ENCODE results near the gene COL15A1.

The COL15A1 gene

DNA sequence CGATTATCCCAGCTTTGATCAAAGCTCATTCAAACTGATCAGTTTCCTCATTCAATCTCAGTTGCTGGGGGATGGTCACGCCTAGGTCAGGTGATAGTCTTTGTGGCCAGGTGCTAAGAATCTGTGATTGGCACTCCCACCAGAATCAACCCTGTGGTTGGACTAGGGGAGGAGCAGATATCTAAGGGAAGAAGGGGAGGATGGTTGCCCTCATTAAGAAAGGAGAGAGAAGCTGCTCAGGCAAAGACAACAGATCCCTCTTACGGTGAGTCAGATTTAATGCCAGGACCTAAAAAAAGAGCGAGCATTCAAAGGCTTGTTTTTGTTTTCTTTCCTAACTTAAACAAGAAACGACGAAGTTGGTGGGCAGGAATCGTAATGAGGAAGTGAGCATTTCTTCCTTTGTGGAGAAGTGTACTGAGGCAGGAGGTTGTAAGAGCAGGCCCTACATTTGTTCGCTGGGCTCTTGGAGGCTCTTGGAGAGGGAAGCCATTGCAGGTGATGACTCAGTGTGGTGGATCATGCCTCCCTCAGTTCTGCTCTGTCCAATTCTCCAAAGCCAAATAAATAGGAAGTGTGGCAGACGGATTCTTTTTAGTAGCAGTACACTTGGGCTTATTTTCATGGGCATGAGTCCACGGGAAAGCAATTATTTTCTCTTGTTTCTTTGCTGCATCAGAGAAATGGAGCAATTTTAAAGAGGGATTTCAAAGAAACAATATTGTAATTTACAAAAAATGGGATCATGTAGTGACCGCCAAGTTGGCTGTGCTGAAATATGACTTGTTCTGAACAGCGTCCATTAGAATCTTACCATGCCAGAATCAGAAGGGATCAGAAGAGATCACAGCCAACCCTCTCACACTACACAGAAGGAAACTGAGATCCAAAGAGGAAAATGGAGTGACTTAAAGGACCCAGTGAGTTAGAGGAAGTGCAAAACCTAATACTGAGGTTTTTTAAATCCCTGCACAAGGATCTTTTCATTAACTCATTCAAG is 142.5 kb downstream of the COL15A1 start:
- Histone ChIP-seq H3K9ac (ENCODE audit: low read length) (no peak overlapping the region), H3K79me2 (ENCODE audit: control insufficient read depth, insufficient read depth, low read length) (no peaks in the 10 kb centered on the region), H2BK120ac (ENCODE audit: low read depth, low read length) (no peak overlapping the region), H3K4me1 (ENCODE audit: control insufficient read depth, low read depth, low read length) (no peaks in the 10 kb centered on the region), H3K18ac (ENCODE audit: low read length) (no peak overlapping the region), H3K4me2 (ENCODE audit: low read length) (no peak overlapping the region), H2BK5ac (ENCODE audit: low read length) (no peak overlapping the region), H3K27ac (ENCODE audit: low read depth, low read length) (no peak overlapping the region), H2AK5ac (ENCODE audit: low read length) (no peak overlapping the region), H2BK15ac (replicated peaks; ENCODE audit: low read depth) (no peak overlapping the region), H3K23ac (ENCODE audit: low read length) (no peak overlapping the region), H4K8ac (ENCODE audit: low read depth, low read length) (no peak overlapping the region), H3K27me3 (ENCODE audit: insufficient read depth, low read length, poor library complexity) (no peaks in the 10 kb centered on the region), H3K4ac (ENCODE audit: low read depth, low read length) (no peak overlapping the region), H3K4me3 (ENCODE audit: low read length) (no peak overlapping the region), H3K36me3 (ENCODE audit: control insufficient read depth, insufficient read depth, low read length) (no peaks in the 10 kb centered on the region), H4K5ac (ENCODE audit: low read length) (no peak overlapping the region), H3K56ac (ENCODE audit: low read length) (no peak overlapping the region), H3K79me1 (ENCODE audit: low read length) (no peaks in the 10 kb centered on the region)
- WGBS (ENCODE audit: extremely low coverage, insufficient coverage, low lambda C conversion rate) = no CpG with 5 or more reads among the region's 12 CpGs
- no peak for DNase-seq

DNA sequence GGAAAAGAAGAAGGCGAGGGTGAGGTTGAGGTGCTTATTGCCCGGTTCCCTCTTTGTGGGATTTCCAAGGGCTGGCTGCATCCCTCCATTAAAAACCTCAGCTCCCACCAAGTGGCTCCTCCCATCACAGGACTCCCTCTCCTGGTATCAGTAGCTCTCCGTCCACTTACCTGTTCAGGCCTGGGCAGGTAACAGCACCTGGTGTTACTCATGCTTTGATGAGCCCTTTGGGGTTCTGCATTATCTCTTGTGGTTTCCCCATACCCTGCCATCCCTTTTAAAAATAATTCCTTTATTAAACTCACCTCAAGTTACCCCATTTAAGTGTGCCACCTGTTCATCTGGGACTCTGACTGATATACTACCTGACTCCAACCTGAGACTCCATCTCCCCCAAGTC is 143.8 kb downstream of the COL15A1 start:
- Histone ChIP-seq H3K36me3 (ENCODE audit: control insufficient read depth, insufficient read depth, low read length) (no peaks in the 10 kb centered on the region), H3K27ac (ENCODE audit: low read depth, low read length) (no peak overlapping the region), H3K79me1 (ENCODE audit: low read length) (no peaks in the 10 kb centered on the region), H3K23ac (ENCODE audit: low read length) (no peak overlapping the region), H3K56ac (ENCODE audit: low read length) (no peak overlapping the region), H4K5ac (ENCODE audit: low read length) (no peak overlapping the region), H3K4ac (ENCODE audit: low read depth, low read length) (no peak overlapping the region), H3K18ac (ENCODE audit: low read length) (no peak overlapping the region), H3K27me3 (ENCODE audit: insufficient read depth, low read length, poor library complexity) (no peaks in the 10 kb centered on the region), H2BK120ac (ENCODE audit: low read depth, low read length) (no peak overlapping the region), H2BK15ac (replicated peaks; ENCODE audit: low read depth) (no peak overlapping the region), H3K9ac (ENCODE audit: low read length) (no peak overlapping the region), H3K4me1 (ENCODE audit: control insufficient read depth, low read depth, low read length) (no peaks in the 10 kb centered on the region), H4K8ac (ENCODE audit: low read depth, low read length) (no peak overlapping the region), H3K4me2 (ENCODE audit: low read length) (no peak overlapping the region), H3K4me3 (ENCODE audit: low read length) (no peak overlapping the region), H2AK5ac (ENCODE audit: low read length) (no peak overlapping the region), H2BK5ac (ENCODE audit: low read length) (no peak overlapping the region), H3K79me2 (ENCODE audit: control insufficient read depth, insufficient read depth, low read length) (no peaks in the 10 kb centered on the region)
- no peak for DNase-seq
- no CpG with 5 or more reads among the region's 3 CpGs for WGBS (ENCODE audit: extremely low coverage, insufficient coverage, low lambda C conversion rate)

DNA sequence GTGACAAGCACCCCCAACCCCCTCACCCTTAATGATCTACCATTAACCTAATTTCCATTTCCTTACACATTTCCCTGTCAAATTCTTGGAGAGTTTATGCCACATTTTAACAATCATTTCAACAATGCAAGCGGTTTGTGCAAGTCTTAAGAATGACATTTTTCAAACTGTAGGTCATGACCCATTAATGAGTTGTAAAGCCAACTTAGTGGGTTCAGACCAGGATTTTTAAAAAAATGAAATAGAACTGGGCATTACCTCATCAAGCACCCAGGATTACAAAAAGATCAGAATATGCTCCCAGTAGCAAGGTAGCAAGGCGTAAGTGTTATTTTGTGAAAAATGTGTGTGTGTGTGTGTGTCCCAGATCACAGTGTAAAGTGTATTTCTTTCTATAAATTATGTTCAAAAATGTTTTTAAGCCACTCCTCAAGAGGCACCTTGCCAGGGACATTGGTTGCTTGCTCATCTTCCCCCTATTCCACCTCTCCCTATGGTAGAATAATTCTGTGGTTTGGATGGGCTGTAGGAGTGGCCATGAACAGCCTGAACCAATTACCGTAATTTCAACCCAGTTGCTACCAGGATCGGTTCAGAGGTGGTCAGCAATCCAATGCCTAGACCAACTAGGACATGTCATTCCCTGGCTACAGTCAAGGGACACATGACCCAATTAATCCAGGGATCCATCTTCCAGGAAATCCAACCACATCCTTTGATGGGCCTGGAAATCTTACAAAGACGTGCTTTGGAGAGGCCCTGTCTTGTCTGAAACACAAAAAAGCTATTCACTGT is 146.8 kb downstream of the COL15A1 start:
- no CpG with 5 or more reads among the region's 5 CpGs for WGBS (ENCODE audit: extremely low coverage, insufficient coverage, low lambda C conversion rate)

GRCh38 chr9:99092643-99093491 is 149.2 kb downstream of the COL15A1 start:
- Histone ChIP-seq H3K4ac (ENCODE audit: low read depth, low read length) (no peak overlapping the region), H3K79me1 (ENCODE audit: low read length) (no peaks in the 10 kb centered on the region), H3K56ac (ENCODE audit: low read length) (no peak overlapping the region), H3K23ac (ENCODE audit: low read length) (no peak overlapping the region), H4K8ac (ENCODE audit: low read depth, low read length) (no peak overlapping the region), H4K5ac (ENCODE audit: low read length) (no peak overlapping the region), H3K4me3 (ENCODE audit: low read length) (no peak overlapping the region), H3K36me3 (ENCODE audit: control insufficient read depth, insufficient read depth, low read length) (no peaks in the 10 kb centered on the region), H3K4me2 (ENCODE audit: low read length) (no peak overlapping the region), H3K4me1 (ENCODE audit: control insufficient read depth, low read depth, low read length) (no peaks in the 10 kb centered on the region), H3K27ac (ENCODE audit: low read depth, low read length) (no peak overlapping the region), H3K27me3 (ENCODE audit: insufficient read depth, low read length, poor library complexity) (no peaks in the 10 kb centered on the region), H3K18ac (ENCODE audit: low read length) (no peak overlapping the region), H2BK15ac (replicated peaks; ENCODE audit: low read depth) (no peak overlapping the region), H2BK5ac (ENCODE audit: low read length) (no peak overlapping the region), H3K9ac (ENCODE audit: low read length) (no peak overlapping the region), H2AK5ac (ENCODE audit: low read length) (no peak overlapping the region), H2BK120ac (ENCODE audit: low read depth, low read length) (no peak overlapping the region), H3K79me2 (ENCODE audit: control insufficient read depth, insufficient read depth, low read length) (no peaks in the 10 kb centered on the region)
- no CpG with 5 or more reads among the region's 6 CpGs for WGBS (ENCODE audit: extremely low coverage, insufficient coverage, low lambda C conversion rate)
- DNase-seq = no peak

More for the DNA sequence above, 146.8 kb downstream of the COL15A1 start:
- no peaks in the 10 kb centered on the region for H3K79me2 ChIP-seq (ENCODE audit: control insufficient read depth, insufficient read depth, low read length)
- H2BK15ac ChIP-seq (replicated peaks; ENCODE audit: low read depth) = no peak overlapping the region
- no peaks in the 10 kb centered on the region for H3K36me3 ChIP-seq (ENCODE audit: control insufficient read depth, insufficient read depth, low read length)
- H3K56ac ChIP-seq (ENCODE audit: low read length) = no peak overlapping the region
- H2BK5ac ChIP-seq (ENCODE audit: low read length) = no peak overlapping the region
- no peak overlapping the region for H3K23ac ChIP-seq (ENCODE audit: low read length)
- H3K18ac ChIP-seq (ENCODE audit: low read length) = no peak overlapping the region
- no peak overlapping the region for H2BK120ac ChIP-seq (ENCODE audit: low read depth, low read length)
- H3K27ac ChIP-seq (ENCODE audit: low read depth, low read length) = no peak overlapping the region
- H3K79me1 ChIP-seq (ENCODE audit: low read length) = no peaks in the 10 kb centered on the region
- DNase-seq = no peak
- H3K4me3 ChIP-seq (ENCODE audit: low read length) = no peak overlapping the region
- no peaks in the 10 kb centered on the region for H3K27me3 ChIP-seq (ENCODE audit: insufficient read depth, low read length, poor library complexity)
- H3K4me1 ChIP-seq (ENCODE audit: control insufficient read depth, low read depth, low read length) = no peaks in the 10 kb centered on the region
- H4K8ac ChIP-seq (ENCODE audit: low read depth, low read length) = no peak overlapping the region
- no peak overlapping the region for H4K5ac ChIP-seq (ENCODE audit: low read length)
- no peak overlapping the region for H3K4me2 ChIP-seq (ENCODE audit: low read length)
- no peak overlapping the region for H3K4ac ChIP-seq (ENCODE audit: low read depth, low read length)
- no peak overlapping the region for H3K9ac ChIP-seq (ENCODE audit: low read length)
- no peak overlapping the region for H2AK5ac ChIP-seq (ENCODE audit: low read length)

- no peak overlapping the region for H3K56ac ChIP-seq (ENCODE audit: low read length)
- H2BK5ac ChIP-seq (ENCODE audit: low read length) = no peak overlapping the region
- H4K5ac ChIP-seq (ENCODE audit: low read length) = no peak overlapping the region
- H4K8ac ChIP-seq (ENCODE audit: low read depth, low read length) = no peak overlapping the region
- no peak overlapping the region for H3K4me3 ChIP-seq (ENCODE audit: low read length)
- no peak overlapping the region for H3K4ac ChIP-seq (ENCODE audit: low read depth, low read length)
- no peaks in the 10 kb centered on the region for H3K4me1 ChIP-seq (ENCODE audit: control insufficient read depth, low read depth, low read length)
- no peak for DNase-seq
- no peak overlapping the region for H2BK120ac ChIP-seq (ENCODE audit: low read depth, low read length)
- H3K23ac ChIP-seq (ENCODE audit: low read length) = no peak overlapping the region
- H3K9ac ChIP-seq (ENCODE audit: low read length) = no peak overlapping the region
- H3K27ac ChIP-seq (ENCODE audit: low read depth, low read length) = no peak overlapping the region
- H2AK5ac ChIP-seq (ENCODE audit: low read length) = no peak overlapping the region
- no peak overlapping the region for H2BK15ac ChIP-seq (replicated peaks; ENCODE audit: low read depth)
- no peak overlapping the region for H3K4me2 ChIP-seq (ENCODE audit: low read length)
- WGBS (ENCODE audit: extremely low coverage, insufficient coverage, low lambda C conversion rate) = no CpG with 5 or more reads among the region's 3 CpGs
- H3K79me1 ChIP-seq (ENCODE audit: low read length) = no peaks in the 10 kb centered on the region
- no peak overlapping the region for H3K18ac ChIP-seq (ENCODE audit: low read length)
- no peaks in the 10 kb centered on the region for H3K36me3 ChIP-seq (ENCODE audit: control insufficient read depth, insufficient read depth, low read length)
- no peaks in the 10 kb centered on the region for H3K79me2 ChIP-seq (ENCODE audit: control insufficient read depth, insufficient read depth, low read length)
- H3K27me3 ChIP-seq (ENCODE audit: insufficient read depth, low read length, poor library complexity) = no peaks in the 10 kb centered on the region
Measured at GRCh38 chr9:99093492-99093791, 149.7 kb downstream of the COL15A1 start.

All from mesendoderm (in vitro differentiated cells).